GM19240 (cell line): ENCODE results near the gene IFNA21.
"Not testable (repeated sequence)": the region's sequence is repeated elsewhere in the genome, so short reads cannot be mapped to it uniquely, and the experiment has no call there.

Source experiments
- DNase-seq: peaks from one replicate; pipeline ENCODE4 v3.0.0; 2011; ENCODE audit warnings: low spot score; ENCODE audit not compliant: insufficient read length

Gene IFNA21

DNA sequence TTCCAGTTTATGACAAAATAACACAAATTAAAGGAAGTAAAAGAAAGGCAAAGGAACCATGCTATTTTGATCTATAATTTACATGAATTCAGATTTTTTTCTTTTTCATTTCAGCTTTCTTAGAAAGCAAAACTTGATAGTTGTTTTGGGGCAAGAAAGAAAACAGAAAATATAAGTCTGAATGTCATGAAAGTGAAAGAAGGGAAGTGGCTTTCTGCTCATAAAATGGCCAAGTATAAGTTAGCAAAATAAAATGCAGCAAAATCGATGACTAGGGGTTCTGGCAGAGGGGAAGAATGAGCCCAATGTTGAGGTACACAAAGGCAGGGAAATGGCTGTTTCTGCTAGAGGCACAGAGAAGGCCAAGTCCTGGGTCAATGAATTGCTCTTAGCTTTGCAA, 21.9 kb downstream of the IFNA21 start:
- DNase-seq = no peak

DNA sequence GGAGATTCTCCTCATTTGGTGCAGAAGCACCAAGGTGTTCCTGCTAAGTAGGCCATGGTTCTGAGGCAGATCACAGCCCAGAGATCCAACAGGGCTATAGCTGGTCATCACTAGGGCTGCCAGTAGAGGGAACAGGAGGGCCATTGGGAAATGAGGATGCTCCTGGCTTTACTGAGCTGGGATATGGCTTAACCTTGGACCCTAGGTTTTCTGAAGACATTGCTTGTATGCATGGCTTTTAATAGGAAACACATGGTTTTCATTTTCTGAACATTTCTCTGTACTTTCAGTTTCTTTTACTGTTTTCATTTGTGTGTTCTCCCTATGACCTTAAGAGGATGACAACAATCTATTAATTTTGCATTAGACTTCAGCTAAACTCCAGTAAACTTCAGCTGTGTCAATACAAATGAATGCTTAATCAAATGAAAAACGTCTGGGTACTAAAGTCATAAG, 25.0 kb downstream of the IFNA21 start, which contains the start of gene IFNW1:
IFNW1 (minus strand) TSS at position 406 of the 456 bp plus-strand sequence; CDS start at position 144, 262 bp downstream.
- no peak for DNase-seq

DNA sequence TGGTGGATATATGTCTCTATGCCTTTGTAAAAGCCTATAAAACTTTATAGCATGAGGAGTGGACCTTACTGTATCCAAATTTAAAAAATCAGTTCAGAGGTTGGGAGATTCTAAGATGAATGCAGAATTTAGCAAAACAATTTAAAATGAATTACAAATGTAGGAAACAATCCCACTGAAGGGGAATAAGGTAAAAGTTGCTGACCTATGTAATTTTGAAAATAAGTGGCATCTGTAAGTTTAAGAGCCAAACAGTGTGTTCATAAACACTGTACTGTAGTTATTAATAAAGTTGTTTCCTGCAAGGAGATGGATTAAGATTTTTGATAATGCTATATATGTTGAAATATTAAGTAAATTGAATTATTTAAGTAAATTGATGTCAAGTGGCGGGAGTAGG, 29.4 kb downstream of the IFNA21 start:
- DNase-seq = no peak

DNA sequence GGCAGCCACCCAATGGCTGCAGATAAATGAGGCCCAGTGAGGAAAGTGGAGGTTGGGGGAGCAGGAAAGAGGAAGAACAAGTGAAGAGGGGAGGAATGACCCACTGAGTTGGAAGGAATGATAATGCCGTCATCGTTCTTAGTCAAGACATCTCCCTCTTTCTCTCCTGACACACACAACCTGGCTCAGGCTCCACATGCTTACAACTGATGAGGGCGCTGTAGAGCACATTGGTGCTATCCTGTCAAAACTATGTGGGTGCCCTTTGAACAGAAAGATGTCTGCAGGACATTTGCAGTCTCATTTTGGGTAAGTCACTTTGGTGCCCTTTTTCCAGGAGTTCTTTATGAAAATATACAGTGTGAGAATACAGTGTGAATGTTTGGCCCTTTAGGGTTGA, 30.7 kb downstream of the IFNA21 start:
- no peak for DNase-seq

DNA sequence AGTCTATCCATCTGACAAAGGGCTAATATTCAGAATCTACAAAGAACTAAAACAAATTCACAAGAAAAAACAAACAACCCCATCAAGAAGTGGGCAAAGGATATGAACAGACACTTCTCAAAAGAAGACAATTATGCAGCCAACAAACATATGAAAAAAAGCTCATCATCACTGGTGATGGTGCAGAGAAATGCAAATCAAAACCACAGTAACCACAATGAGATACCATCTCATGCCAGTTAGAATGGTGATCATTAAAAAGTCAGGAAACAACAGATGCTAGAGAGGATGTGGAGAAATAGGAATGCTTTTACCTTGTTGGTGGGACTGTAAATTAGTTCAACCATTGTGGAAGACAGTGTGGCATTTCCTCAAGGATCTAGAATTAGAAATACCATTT, 38.3 kb downstream of the IFNA21 start:
- not testable (repeated sequence) for DNase-seq

DNA sequence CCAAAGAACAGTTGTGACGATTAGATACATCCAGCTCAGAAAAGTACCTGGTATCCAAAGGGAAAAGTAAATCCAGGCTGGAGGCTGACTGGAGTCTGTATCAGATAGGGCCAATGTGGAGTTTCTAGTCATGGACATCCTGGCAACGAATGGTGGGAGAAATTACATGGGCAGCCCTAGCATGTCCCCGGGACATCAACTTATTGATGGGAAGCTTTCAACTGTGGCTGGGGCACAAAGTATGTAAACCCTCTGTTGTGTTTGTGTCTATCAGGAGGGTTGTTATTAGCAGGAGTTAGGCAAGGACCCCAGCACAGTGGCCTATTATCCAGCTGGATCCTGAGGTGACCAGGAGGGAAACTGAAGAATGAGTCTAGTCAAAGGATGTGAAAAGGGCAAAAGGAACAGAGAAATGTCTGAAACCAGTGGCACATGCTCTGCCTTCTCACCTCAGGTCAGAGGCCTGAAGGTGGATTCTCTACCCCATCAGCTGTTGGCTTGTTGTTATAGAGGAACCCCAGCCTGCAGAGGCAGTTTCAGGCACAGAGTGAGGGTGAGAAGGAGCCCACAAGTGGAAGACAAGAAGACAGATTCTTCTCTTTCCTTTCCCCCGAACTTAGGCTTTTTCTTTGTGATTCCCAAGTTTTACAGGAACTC, 44.7 kb downstream of the IFNA21 start:
- DNase-seq = no peak

DNA sequence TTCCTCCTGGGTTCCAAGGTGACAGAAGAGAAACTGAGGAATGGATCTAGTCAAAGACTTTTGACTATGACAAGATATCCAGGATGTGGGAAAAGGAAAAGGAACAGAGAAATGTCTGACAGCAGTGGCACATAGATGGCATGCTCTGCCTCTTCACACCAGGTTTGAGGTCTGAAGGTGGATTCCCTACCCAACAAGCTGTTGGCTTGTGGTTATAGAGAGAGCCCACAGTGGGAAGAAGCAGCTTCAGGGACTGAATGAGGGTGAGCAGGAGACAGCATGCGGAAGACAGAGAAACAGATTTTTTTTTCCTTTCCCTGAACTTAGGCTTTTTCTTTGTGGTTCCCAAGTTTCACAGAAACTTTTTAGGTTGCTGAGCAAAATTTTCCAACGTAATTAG, 45.4 kb downstream of the IFNA21 start:
- no peak for DNase-seq

DNA sequence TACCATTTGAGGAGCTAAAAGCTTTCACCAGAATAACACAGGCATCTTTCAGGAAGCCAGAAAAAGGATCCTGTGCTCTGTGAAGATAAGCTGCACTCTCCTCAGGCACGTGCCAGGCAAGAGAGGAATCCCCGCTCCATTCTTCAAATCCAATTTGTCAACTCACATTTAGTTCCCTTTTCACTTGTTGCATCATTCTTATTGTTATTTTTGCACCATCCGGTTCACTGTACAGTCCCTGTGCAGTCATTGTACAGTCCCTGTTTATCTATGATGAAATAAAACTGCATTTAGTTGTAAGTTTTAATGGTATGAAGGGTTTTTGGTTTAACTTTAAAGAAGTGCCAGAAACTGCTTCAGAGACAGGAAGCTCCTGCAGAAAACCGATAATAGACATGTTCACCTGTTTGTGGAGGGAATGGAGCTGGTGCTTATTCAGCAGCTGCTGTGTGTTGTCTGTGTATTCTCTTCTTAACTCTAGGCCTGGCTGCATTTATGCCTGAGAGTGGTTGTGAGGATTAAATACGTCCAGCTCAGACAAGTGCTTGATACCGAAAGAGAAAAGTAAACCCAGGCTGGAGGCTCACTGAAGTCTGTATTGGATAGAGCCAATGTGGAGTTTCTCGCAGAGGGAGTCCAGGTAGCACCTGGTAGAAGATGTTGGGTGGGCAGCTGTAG, 47.2 kb downstream of the IFNA21 start:
- DNase-seq = no peak
